Endothelial cell of umbilical vein (primary cell): ENCODE measurements around the gene CS. TPM values are rescaled to one million over a fixed set of nuclear protein-coding genes. Genes with fewer than 3 reads are reported as not detected.

ENCODE experiments used
- BruUV-seq: library from RNA; stranded (reverse); fragments of 400-500 nt; replicated peaks from 2 replicates; lab custom pipeline; 2021; lab: Mats Ljungman, UMichigan
- CTCF ChIA-PET: fragments of 300-600, 350-600 bp; sonication (Branson Sonifier 250); formaldehyde crosslinking; loops from one replicate; lab custom pipeline; 2021; ENCODE audit warnings: antibody characterized with exemption, inconsistent platforms; lab: Charles Lee
- POLR2A ChIA-PET: fragments of 300-600, 350-600 bp; sonication (Branson Sonifier 250); formaldehyde crosslinking; loops from one replicate; lab custom pipeline; 2021; ENCODE audit warnings: antibody characterized with exemption, inconsistent platforms; lab: Charles Lee
- DNase-seq: peaks from one replicate; pipeline ENCODE4 v3.0.0-alpha.2; 2011; ENCODE audit warnings: low read depth, low spot score
- FAIRE-seq: peaks from 2 replicates; lab custom pipeline; 2011; peaks lifted over from hg19 to GRCh38; lab: Jason Lieb, UNC
- H2AFZ ChIP-seq: 2 replicates; pipeline ENCODE4 v1.6.0; 2012; ENCODE audit warnings: low read depth, low read length, control low read depth, inconsistent platforms
- H3K27ac ChIP-seq: 2 replicates; pipeline ENCODE4 v1.5.1; 2011; ENCODE audit warnings: low read depth, mild to moderate bottlenecking, control low read depth, low read length, moderate library complexity; ENCODE audit not compliant: insufficient read depth
- H3K27me3 ChIP-seq, 2 experiments: 2 replicates each; pipeline versions ENCODE4 v1.6.0 to v1.6.1; 2011; ENCODE audit warnings: low read length in 2 of 2, mixed read lengths in 1 of 2; ENCODE audit not compliant: control insufficient read depth in 2 of 2, insufficient read depth in 2 of 2
- H3K36me3 ChIP-seq, 2 experiments: 2 replicates in 1 of 2; 3 replicates in 1 of 2; pipeline ENCODE4 v1.5.1; 2011; ENCODE audit warnings: low read length in 2 of 2, mild to moderate bottlenecking in 1 of 2, moderate library complexity in 1 of 2; ENCODE audit not compliant: control insufficient read depth in 2 of 2, insufficient read depth in 2 of 2; ENCODE audit errors: extremely low read depth in 1 of 2
- H3K4me1 ChIP-seq: 3 replicates; pipeline ENCODE4 v1.5.1; 2011; ENCODE audit warnings: mild to moderate bottlenecking, low read length; ENCODE audit not compliant: control insufficient read depth, insufficient read depth; ENCODE audit errors: extremely low read depth
- H3K4me2 ChIP-seq: 2 replicates; pipeline ENCODE4 v1.6.1; 2011; ENCODE audit warnings: low read length, control low read depth, mixed read lengths; ENCODE audit not compliant: insufficient read depth
- H3K4me3 ChIP-seq, 3 experiments: fragments of 200-600 bp in 1 of 3; sonication (generic), shearing (Covaris generic) in 1 of 3; replicated peaks in 1 of 3; 2 replicates each; pipeline ENCODE4 v1.5.1; 2011 to 2016; ENCODE audit warnings: control low read depth in 3 of 3, low read length in 3 of 3, mild to moderate bottlenecking in 2 of 3, inconsistent platforms in 1 of 3, low read depth in 1 of 3, moderate library complexity in 1 of 3; ENCODE audit not compliant: insufficient read depth in 1 of 3
- H3K79me2 ChIP-seq: 2 replicates; pipeline ENCODE4 v1.6.0; 2012; ENCODE audit warnings: low read length, inconsistent platforms; ENCODE audit not compliant: control insufficient read depth, insufficient read depth
- H3K9ac ChIP-seq: replicated peaks from 2 replicates; pipeline ENCODE3; 2011; ENCODE audit warnings: low read length, control low read depth; ENCODE audit not compliant: insufficient read depth; ENCODE audit errors: extremely low read depth
- H3K9me1 ChIP-seq: replicated peaks from 3 replicates; pipeline ENCODE4 v1.6.0; 2011; ENCODE audit warnings: mild to moderate bottlenecking, low read length; ENCODE audit not compliant: control insufficient read depth, insufficient read depth; ENCODE audit errors: extremely low read depth
- H3K9me3 ChIP-seq: replicated peaks from 2 replicates; pipeline ENCODE4 v1.5.1; 2012; ENCODE audit warnings: low read length, inconsistent platforms; ENCODE audit not compliant: control insufficient read depth, insufficient read depth
- H4K20me1 ChIP-seq: replicated peaks from 2 replicates; pipeline ENCODE3; 2011; ENCODE audit warnings: mild to moderate bottlenecking, low read length; ENCODE audit not compliant: control insufficient read depth, insufficient read depth; ENCODE audit errors: extremely low read depth
- EZH2 ChIP-seq: IDR thresholded peaks from 2 replicates; pipeline ENCODE4 v1.6.1; 2012; ENCODE audit warnings: borderline replicate concordance, low read depth, mild to moderate bottlenecking, moderate library complexity, low read length, inconsistent platforms; ENCODE audit not compliant: severe bottlenecking
- FOS ChIP-seq: IDR thresholded peaks from 2 replicates; pipeline ENCODE4 v1.6.1; 2011; ENCODE audit warnings: mild to moderate bottlenecking, low read length, moderate library complexity, borderline replicate concordance; ENCODE audit not compliant: insufficient read depth
- GATA2 ChIP-seq: IDR thresholded peaks from 2 replicates; pipeline ENCODE4 v1.7.0; 2011; ENCODE audit warnings: low read depth, mild to moderate bottlenecking, moderate library complexity, mixed read lengths, low read length; ENCODE audit not compliant: insufficient read length, insufficient read depth
- MYC ChIP-seq: IDR thresholded peaks from one replicate; pipeline ENCODE4 v1.6.1; 2011; ENCODE audit warnings: mild to moderate bottlenecking, low read depth, low read length
- dilution Hi-C: fragments of 300-500 bp; cut with MboI; formaldehyde crosslinking; loops from one replicate; pipeline ENCODE4 v1.15.0; 2019; ENCODE audit warnings: low sequenced_read_pairs; ENCODE audit not compliant: extremely low pct_ligation_motif_present
- intact Hi-C: fragments of 100-400 bp; cut with micrococcal nuclease; formaldehyde crosslinking; loops from one replicate; pipeline ENCODE4 v1.10.0; 2022
- polyA plus RNA-seq, 4 experiments: library from polyadenylated mRNA; depleted of rRNA in 3 of 4; stranded (reverse) in 3 of 4; unstranded in 1 of 4; fragments of >200 nt; gene quantifications; 2 replicates each; pipeline versions ENCODE4 v1.2.1 to v1.2.3, GENCODE V29; 2011 to 2012; ENCODE audit warnings: missing spikeins in 1 of 4
- total RNA-seq: library from RNA; stranded (reverse); gene quantifications from 2 replicates; pipeline ENCODE4 v1.2.3, GENCODE V29; 2021
- TF ChIP-seq, protein P1 (sequence below), 2 donors: IDR thresholded peaks; 1 replicate in 1 of 2; 2 replicates in 1 of 2; pipeline ENCODE4 v1.5.1; 2011; ENCODE audit warnings: low read length in 2 of 2, mild to moderate bottlenecking in 2 of 2, moderate library complexity in 2 of 2, control low read depth in 1 of 2, inconsistent platforms in 1 of 2, low read depth in 1 of 2; ENCODE audit not compliant: insufficient read depth in 1 of 2; ENCODE audit errors: extremely low read depth in 1 of 2
- TF ChIP-seq, protein P2 (sequence below): IDR thresholded peaks from 2 replicates; pipeline ENCODE4 v1.6.1; 2011; ENCODE audit not compliant: insufficient read depth, insufficient read length

CS gene
- total and polyA plus RNA-seq, 2 donors (not counting 3 experiments of a cell fraction or from before 2014, with no cell fraction given): 129 to 312 TPM

DNA sequence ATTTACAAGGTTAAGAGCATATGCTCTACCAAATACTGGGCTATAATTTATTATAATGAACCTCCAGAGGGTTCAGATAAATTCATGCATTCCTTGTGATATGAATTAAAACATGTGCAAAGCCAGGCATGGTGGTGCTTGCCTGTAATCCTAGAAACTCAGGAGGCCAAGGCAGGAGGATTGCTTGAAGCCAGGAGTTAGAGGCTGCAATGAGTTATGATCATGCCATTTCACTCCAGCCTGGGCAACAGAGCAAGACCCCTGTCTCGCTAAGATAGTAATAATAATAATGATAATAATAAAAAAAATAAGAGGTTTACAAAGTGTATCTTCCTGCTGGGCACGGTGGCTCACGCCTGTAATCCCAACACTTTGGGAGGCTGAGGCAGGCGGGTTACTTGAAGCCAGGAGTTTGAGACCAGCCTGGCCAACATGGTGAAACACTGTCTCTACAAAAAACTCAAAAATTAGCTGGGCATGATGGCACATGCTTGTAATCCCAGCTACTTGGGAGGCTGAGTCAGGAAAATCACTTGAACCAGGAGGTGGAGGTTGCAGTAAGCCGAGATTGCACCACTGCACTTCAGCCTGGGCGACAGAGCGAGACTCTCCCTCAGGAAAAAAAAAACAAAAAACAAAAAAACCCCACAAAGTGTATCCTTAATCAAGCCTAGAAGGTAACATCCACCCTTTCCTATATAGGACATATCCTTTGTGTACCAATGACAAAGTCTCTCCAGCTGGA, 7.3 kb upstream of the CS start:
- Histone ChIP-seq H3K27ac (no peak overlapping the region), H3K9ac (no peak overlapping the region), H2AFZ (no peak overlapping the region), H3K4me1 (no peaks in the 10 kb centered on the region), H3K27me3 (no peaks in the 10 kb centered on the region), H3K9me3 (no peaks in the 10 kb centered on the region), H4K20me1 (no peaks in the 10 kb centered on the region), H3K9me1 (no peaks in the 10 kb centered on the region), H3K36me3 (peaks cover 8 to 10% of the 10 kb centered on the region in 2 experiments), H3K4me2 (no peak overlapping the region), H3K4me3 (no peak overlapping the region), H3K79me2 (no peaks in the 10 kb centered on the region)
- no peak for FAIRE-seq
- intact Hi-C loops: no loop called here
- TF ChIP-seq, protein P1, sequence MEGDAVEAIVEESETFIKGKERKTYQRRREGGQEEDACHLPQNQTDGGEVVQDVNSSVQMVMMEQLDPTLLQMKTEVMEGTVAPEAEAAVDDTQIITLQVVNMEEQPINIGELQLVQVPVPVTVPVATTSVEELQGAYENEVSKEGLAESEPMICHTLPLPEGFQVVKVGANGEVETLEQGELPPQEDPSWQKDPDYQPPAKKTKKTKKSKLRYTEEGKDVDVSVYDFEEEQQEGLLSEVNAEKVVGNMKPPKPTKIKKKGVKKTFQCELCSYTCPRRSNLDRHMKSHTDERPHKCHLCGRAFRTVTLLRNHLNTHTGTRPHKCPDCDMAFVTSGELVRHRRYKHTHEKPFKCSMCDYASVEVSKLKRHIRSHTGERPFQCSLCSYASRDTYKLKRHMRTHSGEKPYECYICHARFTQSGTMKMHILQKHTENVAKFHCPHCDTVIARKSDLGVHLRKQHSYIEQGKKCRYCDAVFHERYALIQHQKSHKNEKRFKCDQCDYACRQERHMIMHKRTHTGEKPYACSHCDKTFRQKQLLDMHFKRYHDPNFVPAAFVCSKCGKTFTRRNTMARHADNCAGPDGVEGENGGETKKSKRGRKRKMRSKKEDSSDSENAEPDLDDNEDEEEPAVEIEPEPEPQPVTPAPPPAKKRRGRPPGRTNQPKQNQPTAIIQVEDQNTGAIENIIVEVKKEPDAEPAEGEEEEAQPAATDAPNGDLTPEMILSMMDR (IDR thresholded peaks at IDR 0.05; ENCODE audit: extremely low read depth in 1 of 2, insufficient read depth in 1 of 2, low read depth in 1 of 2, low read length in 2 of 2): no peak
- TF ChIP-seq FOS (no peak), EZH2 (no peak), GATA2 (no peak), MYC (no peak)
- TF ChIP-seq, protein P2, sequence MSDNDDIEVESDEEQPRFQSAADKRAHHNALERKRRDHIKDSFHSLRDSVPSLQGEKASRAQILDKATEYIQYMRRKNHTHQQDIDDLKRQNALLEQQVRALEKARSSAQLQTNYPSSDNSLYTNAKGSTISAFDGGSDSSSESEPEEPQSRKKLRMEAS: no peak
- BruUV-seq: no TSS peak
- DNase-seq: no peak
- dilution Hi-C loops: no loop called here
- ChIA-PET POLR2A (no interaction called here), CTCF (interaction anchor here (1.0 kb wide), 1 partner anchor 8 kb away, joined by 4 read pairs; the partner anchor contains the start of gene CNPY2)
